ENCODE data around the gene MAP3K2.
"Not testable (repeated sequence)": the region's sequence is repeated elsewhere in the genome, so short reads cannot be mapped to it uniquely, and the experiment has no call there.

Gene MAP3K2

DNA sequence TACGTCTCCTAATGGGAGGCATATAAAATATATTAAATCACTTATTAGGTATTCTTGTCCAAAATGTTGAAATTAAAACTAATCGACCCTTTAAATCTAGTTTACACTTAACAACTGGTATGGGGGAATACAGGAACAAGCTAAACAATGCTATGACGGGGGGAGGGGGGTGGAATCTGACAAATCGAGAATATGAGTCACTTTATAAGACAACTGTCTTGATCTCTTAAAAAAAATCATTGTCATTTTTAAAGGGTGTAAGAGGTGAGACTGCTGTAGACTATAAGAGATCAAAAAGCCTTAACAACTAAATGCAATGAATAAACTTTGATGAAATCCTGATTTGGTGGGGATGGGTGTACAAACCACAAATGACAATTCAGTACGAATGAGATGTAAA, 6.0 kb downstream of the MAP3K2 start:
- DNase-seq, result no peak

GRCh38 chr2:127379712-127380355, 7.9 kb downstream of the MAP3K2 start:
- DNase-seq, result no peak

- DNase-seq, result no peak
Observed at GRCh38 chr2:127378720-127379119, 9.1 kb downstream of the MAP3K2 start.

- DNase-seq, result no peak
Observed at GRCh38 chr2:127377262-127377661, 10.5 kb downstream of the MAP3K2 start.

GRCh38 chr2:127376257-127376656, 11.5 kb downstream of the MAP3K2 start:
- DNase-seq, result no peak

DNA sequence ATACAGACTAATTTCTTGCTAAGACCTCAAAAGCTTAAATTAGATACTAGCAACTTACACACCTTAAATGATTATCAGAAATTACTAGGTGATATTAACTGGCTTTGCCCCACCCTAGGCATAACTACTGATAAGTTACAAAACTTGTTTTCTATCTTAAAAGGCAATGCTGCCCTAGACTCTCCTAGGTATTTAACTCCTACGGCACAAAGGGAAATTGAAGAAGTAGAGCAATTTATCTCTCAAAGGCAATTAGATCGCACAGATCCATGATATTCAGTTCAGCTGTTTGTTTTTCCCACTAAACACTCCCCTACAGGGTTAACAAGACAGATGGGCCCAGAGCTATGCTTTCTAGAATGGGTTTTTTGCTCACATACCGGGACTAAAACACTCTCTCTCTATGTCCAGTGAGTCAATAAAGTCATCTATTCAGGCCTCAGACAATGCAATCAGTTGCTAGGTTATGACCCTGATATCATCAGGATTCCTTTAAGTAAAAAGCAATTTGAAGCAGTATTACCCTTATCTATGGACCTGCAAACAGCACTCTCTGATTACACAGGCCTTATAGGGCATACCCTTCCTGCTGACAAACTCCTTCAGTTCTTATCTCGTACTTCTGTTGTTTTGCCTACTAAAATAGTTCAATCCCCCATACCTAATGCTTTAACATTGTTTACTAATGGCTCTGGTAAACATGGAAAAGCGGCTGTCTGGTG, 14.3 kb downstream of the MAP3K2 start:
- DNase-seq, result no peak

DNA sequence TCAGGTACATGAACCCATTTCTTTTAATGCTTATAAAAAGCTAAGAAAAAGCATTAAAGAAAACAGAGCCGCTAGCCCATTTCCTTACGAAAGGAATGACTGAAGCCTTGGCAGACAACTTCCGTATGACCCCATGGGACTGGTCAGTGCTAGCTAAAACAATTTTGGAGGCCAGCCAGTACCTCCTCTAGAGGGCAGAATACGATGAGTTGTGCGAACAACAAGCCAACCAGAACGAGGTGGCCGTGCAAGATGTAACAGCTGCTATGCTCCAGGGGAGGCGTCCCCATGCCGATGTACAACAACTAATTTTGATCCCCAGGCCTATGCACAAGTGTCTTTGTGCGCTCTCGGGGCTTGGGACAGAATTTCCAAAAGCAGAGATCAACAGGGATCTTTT, 16.7 kb downstream of the MAP3K2 start:
- no peak for DNase-seq

GRCh38 chr2:127370010-127370409, 17.8 kb downstream of the MAP3K2 start:
- DNase-seq, result no peak

GRCh38 chr2:127365211-127365643, 22.5 kb downstream of the MAP3K2 start:
- DNase-seq, result no peak

DNA sequence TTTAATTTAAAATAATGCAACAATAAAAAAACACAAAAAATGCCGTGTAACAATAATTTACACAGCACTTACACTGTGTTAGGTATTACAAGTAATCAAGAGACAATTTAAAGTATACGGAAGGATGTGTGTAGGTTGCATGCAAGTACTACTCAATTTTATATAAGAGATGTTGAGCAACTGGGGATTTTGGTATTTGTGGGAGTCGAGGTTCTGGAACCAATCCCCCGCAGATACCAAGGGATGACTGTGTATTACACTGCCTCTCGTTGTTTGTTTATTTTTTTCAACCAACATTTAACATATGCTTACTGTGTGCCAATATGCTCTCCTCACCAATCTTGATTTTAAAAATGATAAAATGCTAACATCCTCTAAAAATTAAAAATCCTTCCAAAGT, 24.8 kb downstream of the MAP3K2 start:
- no peak for DNase-seq

- DNase-seq, result no peak
Observed at GRCh38 chr2:127361929-127362885, 25.6 kb downstream of the MAP3K2 start.

DNA sequence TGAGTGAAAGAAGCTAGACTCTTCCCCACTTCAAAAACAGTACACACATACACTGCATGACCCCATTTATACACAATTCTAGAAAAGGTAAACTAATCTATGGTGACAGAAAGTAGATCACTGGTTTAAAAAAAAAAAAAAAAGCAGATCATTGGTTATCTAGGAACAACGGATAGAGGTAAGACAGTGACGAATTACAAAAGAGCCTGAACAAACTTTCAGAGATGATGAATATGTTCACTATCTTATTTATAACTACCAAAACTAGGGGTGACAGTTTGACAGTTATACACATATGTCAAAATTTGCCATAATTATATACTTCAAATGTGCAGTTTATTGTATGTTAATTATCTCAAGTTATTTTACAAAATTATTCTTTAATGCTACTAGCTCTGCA, 27.5 kb downstream of the MAP3K2 start:
- DNase-seq, result no peak

GRCh38 chr2:127359520-127359919, 28.3 kb downstream of the MAP3K2 start:
- no peak for DNase-seq

DNA sequence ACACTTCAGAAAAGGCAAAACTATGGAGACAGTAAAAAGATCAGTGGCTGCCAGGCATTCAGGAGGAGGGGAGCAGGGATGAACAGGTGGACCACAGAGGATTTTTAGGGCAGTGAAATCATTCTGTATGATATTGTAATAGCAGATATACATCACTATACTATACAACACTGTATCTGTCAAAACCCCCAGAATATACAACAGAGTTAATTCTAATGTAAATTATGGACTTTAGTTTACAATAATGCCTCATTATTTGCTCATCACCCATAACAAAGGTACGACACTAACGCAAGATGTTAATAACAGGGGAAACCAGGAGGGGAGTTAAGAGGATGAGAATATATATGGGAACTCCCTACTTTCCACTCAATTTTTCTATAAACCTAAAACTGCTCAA, 28.8 kb downstream of the MAP3K2 start:
- DNase-seq, result no peak

DNA sequence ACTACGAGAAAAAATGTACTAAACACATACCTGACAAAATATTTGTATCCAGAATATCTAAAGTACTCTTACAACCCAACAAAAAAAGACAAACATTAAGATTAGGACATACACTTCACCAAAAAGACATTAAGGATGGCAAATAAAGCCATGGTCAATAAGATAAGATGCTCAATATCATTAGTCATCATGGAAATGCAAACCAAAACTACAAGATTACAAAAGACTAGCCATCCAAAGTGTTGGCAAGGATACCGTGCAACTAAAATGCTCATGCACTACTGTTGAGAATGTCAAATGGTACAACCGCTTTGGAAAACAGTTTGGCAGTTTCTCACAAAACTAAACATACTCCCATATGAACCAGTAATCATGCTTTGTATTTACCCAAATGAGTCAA, 29.7 kb downstream of the MAP3K2 start:
- DNase-seq, result no peak

- no peak for DNase-seq
Observed at GRCh38 chr2:127357591-127357990, 30.2 kb downstream of the MAP3K2 start.

GRCh38 chr2:127356531-127356930, 31.2 kb downstream of the MAP3K2 start:
- no peak for DNase-seq

GRCh38 chr2:127355407-127356008, 32.3 kb downstream of the MAP3K2 start:
- DNase-seq, result peak; percentile 28

DNA sequence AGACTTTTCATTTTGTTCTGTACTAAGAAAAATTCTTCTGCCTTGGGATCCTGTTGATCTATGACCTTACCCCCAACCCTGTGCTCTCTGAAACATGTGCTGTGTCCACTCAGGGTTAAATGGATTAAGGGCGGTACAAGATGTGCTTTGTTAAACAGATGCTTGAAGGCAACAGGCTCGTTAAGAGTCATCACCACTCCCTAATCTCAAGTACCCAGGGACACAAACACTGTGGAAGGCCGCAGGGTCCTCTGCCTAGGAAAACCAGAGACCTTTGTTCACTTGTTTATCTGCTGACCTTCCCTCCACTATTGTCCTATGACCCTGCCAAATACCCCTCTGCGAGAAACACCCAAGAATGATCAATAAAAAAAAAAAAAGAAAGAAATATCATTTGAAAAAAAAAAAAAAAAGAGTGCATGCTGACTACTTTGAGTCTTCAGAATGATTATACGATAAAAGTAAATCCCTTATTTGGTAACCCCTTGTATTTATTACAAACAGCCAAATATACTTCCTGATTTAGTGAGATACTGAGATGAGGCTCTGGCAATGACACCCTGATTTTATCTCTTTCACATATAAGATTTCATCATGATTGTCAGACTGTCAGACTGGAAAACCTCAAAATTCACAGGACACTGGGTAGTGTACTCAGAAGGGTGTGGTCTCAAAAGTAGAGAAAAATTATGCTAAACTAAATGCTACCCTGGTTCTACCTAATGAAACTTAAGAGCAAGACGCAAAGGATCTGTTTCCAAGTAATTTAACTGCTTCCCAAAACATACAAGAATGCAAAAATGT, 33.7 kb downstream of the MAP3K2 start:
- not testable (repeated sequence) for DNase-seq

- DNase-seq, result not testable (repeated sequence)
Observed at GRCh38 chr2:127353223-127353622, 34.6 kb downstream of the MAP3K2 start.

- no peak for DNase-seq
Observed at GRCh38 chr2:127351603-127352002, 36.2 kb downstream of the MAP3K2 start.

GRCh38 chr2:127348426-127349000, 39.3 kb downstream of the MAP3K2 start:
- no peak for DNase-seq
